ENCODE measurements around the gene PKP3. TPM values are rescaled to one million over a fixed set of nuclear protein-coding genes. Genes with fewer than 3 reads are reported as not detected.

PKP3 gene
- total RNA-seq, 1 experiment from 2014 or later, result 177 TPM

- BruUV-seq (replicated peaks), result no TSS peak
- no peak for TF ChIP-seq CTCF (IDR thresholded peaks at IDR 0.05; ENCODE audit: unreplicated experiment)
- Mint-ChIP-seq H3K4me3 (ENCODE audit: unreplicated experiment) (no peak overlapping the region), H3K27ac (ENCODE audit: low read depth, unreplicated experiment) (no peak overlapping the region), H3K9me3 (ENCODE audit: unreplicated experiment) (no peaks in the 10 kb centered on the region), H3K27me3 (ENCODE audit: insufficient read depth, unreplicated experiment) (no peaks in the 10 kb centered on the region), H3K36me3 (ENCODE audit: insufficient read depth, unreplicated experiment) (peaks cover 8% of the 10 kb centered on the region), H3K4me1 (ENCODE audit: insufficient read depth, unreplicated experiment) (no peaks in the 10 kb centered on the region)
- no peak for DNase-seq (ENCODE audit: unreplicated experiment)
- intact Hi-C loops (cut with micrococcal nuclease), result no loop called here
- CTCF ChIA-PET, result interaction anchor here (0.6 kb wide), 2 partner anchors 11 to 12 kb away, joined by 3 to 4 read pairs; no protein-coding TSS in a partner anchor
- POLR2A ChIA-PET, result no interaction called here
These were observed 32.8 kb downstream of the PKP3 start for GRCh38 chr11:426851-427250.

- POLR2A ChIA-PET, result interaction anchor here (1.1 kb wide), 1 partner anchor 13 kb away, joined by 3 read pairs; the partner anchor contains the start of gene ANO9
- H3K9me3 Mint-ChIP-seq (ENCODE audit: unreplicated experiment), result no peaks in the 10 kb centered on the region
- no peak overlapping the region for H3K4me3 Mint-ChIP-seq (ENCODE audit: unreplicated experiment)
- intact Hi-C loops (cut with micrococcal nuclease), result no loop called here
- H3K4me1 Mint-ChIP-seq (ENCODE audit: insufficient read depth, unreplicated experiment), result no peaks in the 10 kb centered on the region
- no peak for TF ChIP-seq CTCF (IDR thresholded peaks at IDR 0.05; ENCODE audit: unreplicated experiment)
- CTCF ChIA-PET, result interaction anchor here (0.6 kb wide), 1 partner anchor 64 kb away, joined by 3 read pairs; no protein-coding TSS in a partner anchor
- H3K27ac Mint-ChIP-seq (ENCODE audit: low read depth, unreplicated experiment), result no peak overlapping the region
- H3K36me3 Mint-ChIP-seq (ENCODE audit: insufficient read depth, unreplicated experiment), result peaks cover 8% of the 10 kb centered on the region
- no peaks in the 10 kb centered on the region for H3K27me3 Mint-ChIP-seq (ENCODE audit: insufficient read depth, unreplicated experiment)
- BruUV-seq (replicated peaks), result no TSS peak
- DNase-seq (ENCODE audit: unreplicated experiment), result no peak
These were observed 34.3 kb downstream of the PKP3 start for GRCh38 chr11:428295-428694.

GRCh38 chr11:429391-429790, 35.4 kb downstream of the PKP3 start:
- H3K4me3 Mint-ChIP-seq (ENCODE audit: unreplicated experiment), result no peak overlapping the region
- H3K27ac Mint-ChIP-seq (ENCODE audit: low read depth, unreplicated experiment), result no peak overlapping the region
- DNase-seq (ENCODE audit: unreplicated experiment), result no peak
- TF ChIP-seq CTCF (IDR thresholded peaks at IDR 0.05; ENCODE audit: unreplicated experiment), result no peak
- no TSS peak for BruUV-seq (replicated peaks)
- intact Hi-C loops (cut with micrococcal nuclease), result no loop called here
- ChIA-PET CTCF (no interaction called here), POLR2A (no interaction called here)
- H3K27me3 Mint-ChIP-seq (ENCODE audit: insufficient read depth, unreplicated experiment), result no peaks in the 10 kb centered on the region
- peaks cover 8% of the 10 kb centered on the region for H3K36me3 Mint-ChIP-seq (ENCODE audit: insufficient read depth, unreplicated experiment)
- no peaks in the 10 kb centered on the region for H3K9me3 Mint-ChIP-seq (ENCODE audit: unreplicated experiment)
- no peaks in the 10 kb centered on the region for H3K4me1 Mint-ChIP-seq (ENCODE audit: insufficient read depth, unreplicated experiment)

GRCh38 chr11:429931-430456, 36.0 kb downstream of the PKP3 start:
- no TSS peak for BruUV-seq (replicated peaks)
- ChIA-PET CTCF (no interaction called here), POLR2A (no interaction called here)
- Mint-ChIP-seq H3K4me3 (ENCODE audit: unreplicated experiment) (no peak overlapping the region), H3K9me3 (ENCODE audit: unreplicated experiment) (no peaks in the 10 kb centered on the region), H3K4me1 (ENCODE audit: insufficient read depth, unreplicated experiment) (no peaks in the 10 kb centered on the region), H3K27me3 (ENCODE audit: insufficient read depth, unreplicated experiment) (no peaks in the 10 kb centered on the region), H3K27ac (ENCODE audit: low read depth, unreplicated experiment) (no peak overlapping the region), H3K36me3 (ENCODE audit: insufficient read depth, unreplicated experiment) (peaks cover 8% of the 10 kb centered on the region)
- DNase-seq (ENCODE audit: unreplicated experiment), result no peak
- intact Hi-C loops (cut with micrococcal nuclease), result no loop called here
- no peak for TF ChIP-seq CTCF (IDR thresholded peaks at IDR 0.05; ENCODE audit: unreplicated experiment)
